DOHH2 (cell line): ENCODE measurements around the gene CALM3.

Experiments used
- H3F3A ChIP-seq: fragments of 200-600 bp; sonication (generic), shearing (Covaris generic); 2 replicates; pipeline ENCODE4 v1.6.0; 2016; ENCODE audit warnings: antibody characterized with exemption, mild to moderate bottlenecking; ENCODE audit not compliant: control insufficient read depth, insufficient read depth
- H3K27ac ChIP-seq: fragments of 200-600 bp; sonication (generic); 2 replicates; pipeline ENCODE4 v1.5.1; 2014; ENCODE audit warnings: low read depth, mild to moderate bottlenecking, low read length, moderate library complexity
- H3K27me3 ChIP-seq: fragments of 200-600 bp; sonication (generic); 2 replicates; pipeline ENCODE4 v1.6.1; 2014; ENCODE audit warnings: mild to moderate bottlenecking, low read length, mixed read lengths; ENCODE audit not compliant: control insufficient read depth
- H3K36me3 ChIP-seq: fragments of 200-600 bp; sonication (generic); 2 replicates; pipeline ENCODE4 v1.6.1; 2014; ENCODE audit warnings: mild to moderate bottlenecking, low read length, moderate library complexity, mixed read lengths; ENCODE audit not compliant: control insufficient read depth
- H3K4me1 ChIP-seq: fragments of 200-600 bp; sonication (generic); 2 replicates; pipeline ENCODE4 v1.6.1; 2014; ENCODE audit warnings: mild to moderate bottlenecking, low read length, mixed read lengths; ENCODE audit not compliant: control insufficient read depth
- H3K4me2 ChIP-seq: fragments of 200-600 bp; sonication (generic); 2 replicates; pipeline ENCODE4 v1.6.0; 2014; ENCODE audit warnings: mild to moderate bottlenecking, low read length, moderate library complexity
- H3K4me3 ChIP-seq: fragments of 200-600 bp; sonication (generic); 2 replicates; pipeline ENCODE4 v1.5.1; 2014; ENCODE audit warnings: mild to moderate bottlenecking, low read length, mixed read lengths
- H3K79me2 ChIP-seq: fragments of 200-600 bp; sonication (generic); 2 replicates; pipeline ENCODE4 v1.6.1; 2014; ENCODE audit warnings: mild to moderate bottlenecking, low read length, mixed read lengths; ENCODE audit not compliant: control insufficient read depth
- H3K9me2 ChIP-seq: fragments of 200-600 bp; sonication (generic); replicated peaks from 2 replicates; pipeline ENCODE4 v1.6.1; 2014; ENCODE audit warnings: mild to moderate bottlenecking, low read length, mixed read lengths; ENCODE audit not compliant: control insufficient read depth
- H3K9me3 ChIP-seq: fragments of 200-600 bp; sonication (generic); 2 replicates; pipeline ENCODE4 v1.6.1; 2014; ENCODE audit warnings: antibody characterized with exemption, low read length, mixed read lengths; ENCODE audit not compliant: control insufficient read depth, insufficient read depth
- H4K20me1 ChIP-seq: fragments of 200-600 bp; sonication (generic); 2 replicates; pipeline ENCODE4 v1.6.0; 2014; ENCODE audit warnings: low read depth, mild to moderate bottlenecking, antibody characterized with exemption, low read length, moderate library complexity; ENCODE audit not compliant: control insufficient read depth, insufficient read depth
- EZH2phosphoT487 ChIP-seq: fragments of 200-600 bp; sonication (generic); IDR thresholded peaks from 2 replicates; pipeline ENCODE4 v1.6.1; 2017; ENCODE audit warnings: borderline replicate concordance, mild to moderate bottlenecking, antibody characterized with exemption, low read length, moderate library complexity, mixed read lengths
- TF ChIP-seq, protein P1 (sequence below): fragments of 200-600 bp; sonication (generic); IDR thresholded peaks from one replicate; pipeline ENCODE4 v1.5.1; 2014; ENCODE audit warnings: antibody characterized with exemption, mild to moderate bottlenecking, low read depth, low read length; ENCODE audit not compliant: poor library complexity, severe bottlenecking

The CALM3 gene

DNA sequence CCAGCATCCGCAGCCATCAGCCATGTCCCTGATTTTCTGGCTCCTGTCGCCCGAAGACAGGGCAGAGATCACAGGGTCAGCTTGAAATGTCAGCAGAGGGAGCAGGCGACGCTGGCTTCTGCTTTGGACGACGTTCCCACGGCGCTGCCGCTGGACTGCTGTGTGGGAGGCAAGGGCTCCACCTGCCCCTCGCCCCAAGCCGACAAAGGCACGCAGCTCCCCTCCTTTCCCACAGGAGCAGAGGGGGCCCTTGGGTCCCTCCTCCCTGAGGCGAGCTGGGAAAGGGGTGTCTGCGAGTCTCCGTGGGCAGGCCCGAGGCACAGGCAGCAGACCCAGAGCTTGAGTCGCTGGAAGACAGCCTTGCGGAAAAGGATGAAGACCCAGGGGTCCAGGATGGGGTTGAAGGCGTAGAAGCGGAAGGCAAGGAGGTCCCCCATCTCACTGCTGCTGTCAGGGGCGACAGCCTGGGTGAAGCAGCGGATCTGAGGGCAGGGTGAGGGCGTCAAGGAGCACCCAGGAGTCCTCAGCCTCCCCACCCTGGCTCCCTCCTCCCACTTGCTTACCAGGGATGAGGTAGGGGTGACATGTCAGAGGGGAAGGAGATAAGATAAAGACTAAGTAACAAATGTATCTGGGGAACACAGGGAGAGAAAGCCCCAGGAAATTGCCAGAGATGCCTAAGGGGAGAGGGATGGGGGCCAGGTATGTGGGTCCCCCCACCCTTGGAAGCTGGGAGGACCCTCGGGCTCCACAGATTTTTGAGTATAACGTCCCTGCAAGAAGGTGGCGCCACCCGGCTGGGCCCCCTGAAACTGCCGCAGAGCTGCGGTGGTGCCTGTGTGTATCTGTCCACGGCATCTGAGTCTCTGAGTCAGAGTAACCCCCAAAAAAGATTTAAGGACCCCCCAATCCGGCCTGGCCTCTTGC lies 20.3 kb downstream of the CALM3 start:
- no peak overlapping the region for H3K27ac ChIP-seq
- H3K4me3 ChIP-seq = no peak overlapping the region
- peaks cover 7% of the 10 kb centered on the region for H3F3A ChIP-seq
- H3K4me1 ChIP-seq = peaks cover 51% of the 10 kb centered on the region
- H3K27me3 ChIP-seq = peaks cover 5% of the 10 kb centered on the region
- no peak overlapping the region for H3K4me2 ChIP-seq
- no peaks in the 10 kb centered on the region for H4K20me1 ChIP-seq
- no peaks in the 10 kb centered on the region for H3K79me2 ChIP-seq
- no peaks in the 10 kb centered on the region for H3K9me3 ChIP-seq
- no peaks in the 10 kb centered on the region for H3K36me3 ChIP-seq
- TF ChIP-seq EZH2phosphoT487 = no peak
- TF ChIP-seq, protein P1, sequence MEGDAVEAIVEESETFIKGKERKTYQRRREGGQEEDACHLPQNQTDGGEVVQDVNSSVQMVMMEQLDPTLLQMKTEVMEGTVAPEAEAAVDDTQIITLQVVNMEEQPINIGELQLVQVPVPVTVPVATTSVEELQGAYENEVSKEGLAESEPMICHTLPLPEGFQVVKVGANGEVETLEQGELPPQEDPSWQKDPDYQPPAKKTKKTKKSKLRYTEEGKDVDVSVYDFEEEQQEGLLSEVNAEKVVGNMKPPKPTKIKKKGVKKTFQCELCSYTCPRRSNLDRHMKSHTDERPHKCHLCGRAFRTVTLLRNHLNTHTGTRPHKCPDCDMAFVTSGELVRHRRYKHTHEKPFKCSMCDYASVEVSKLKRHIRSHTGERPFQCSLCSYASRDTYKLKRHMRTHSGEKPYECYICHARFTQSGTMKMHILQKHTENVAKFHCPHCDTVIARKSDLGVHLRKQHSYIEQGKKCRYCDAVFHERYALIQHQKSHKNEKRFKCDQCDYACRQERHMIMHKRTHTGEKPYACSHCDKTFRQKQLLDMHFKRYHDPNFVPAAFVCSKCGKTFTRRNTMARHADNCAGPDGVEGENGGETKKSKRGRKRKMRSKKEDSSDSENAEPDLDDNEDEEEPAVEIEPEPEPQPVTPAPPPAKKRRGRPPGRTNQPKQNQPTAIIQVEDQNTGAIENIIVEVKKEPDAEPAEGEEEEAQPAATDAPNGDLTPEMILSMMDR = peak; percentile 31
- no peaks in the 10 kb centered on the region for H3K9me2 ChIP-seq

DNA sequence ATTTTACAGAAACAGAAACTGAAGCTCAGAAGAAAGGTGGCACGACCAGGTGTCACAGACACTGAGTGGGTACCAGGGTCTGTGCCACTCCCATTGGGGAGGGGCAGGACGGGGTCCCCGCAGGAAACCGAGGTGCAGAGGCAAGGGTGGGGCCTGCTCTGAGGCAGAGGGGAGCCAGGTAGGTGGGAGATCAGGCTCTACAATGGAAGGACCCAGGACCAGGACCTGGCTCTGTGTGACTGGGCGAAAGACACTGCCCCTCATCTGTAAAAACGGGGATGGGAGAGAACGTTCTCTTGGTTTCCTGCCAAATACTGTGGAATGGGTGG lies 21.0 kb downstream of the CALM3 start:
- TF ChIP-seq EZH2phosphoT487 = no peak
- TF ChIP-seq, protein P1 = no peak
- no peaks in the 10 kb centered on the region for H3K36me3 ChIP-seq
- H3F3A ChIP-seq = peaks cover 7% of the 10 kb centered on the region
- H3K79me2 ChIP-seq = no peaks in the 10 kb centered on the region
- H3K4me1 ChIP-seq = peaks cover 45% of the 10 kb centered on the region
- no peak overlapping the region for H3K4me2 ChIP-seq
- no peak overlapping the region for H3K4me3 ChIP-seq
- H3K27ac ChIP-seq = no peak overlapping the region
- H4K20me1 ChIP-seq = no peaks in the 10 kb centered on the region
- no peaks in the 10 kb centered on the region for H3K9me2 ChIP-seq
- peaks cover 5% of the 10 kb centered on the region for H3K27me3 ChIP-seq
- no peaks in the 10 kb centered on the region for H3K9me3 ChIP-seq

DNA sequence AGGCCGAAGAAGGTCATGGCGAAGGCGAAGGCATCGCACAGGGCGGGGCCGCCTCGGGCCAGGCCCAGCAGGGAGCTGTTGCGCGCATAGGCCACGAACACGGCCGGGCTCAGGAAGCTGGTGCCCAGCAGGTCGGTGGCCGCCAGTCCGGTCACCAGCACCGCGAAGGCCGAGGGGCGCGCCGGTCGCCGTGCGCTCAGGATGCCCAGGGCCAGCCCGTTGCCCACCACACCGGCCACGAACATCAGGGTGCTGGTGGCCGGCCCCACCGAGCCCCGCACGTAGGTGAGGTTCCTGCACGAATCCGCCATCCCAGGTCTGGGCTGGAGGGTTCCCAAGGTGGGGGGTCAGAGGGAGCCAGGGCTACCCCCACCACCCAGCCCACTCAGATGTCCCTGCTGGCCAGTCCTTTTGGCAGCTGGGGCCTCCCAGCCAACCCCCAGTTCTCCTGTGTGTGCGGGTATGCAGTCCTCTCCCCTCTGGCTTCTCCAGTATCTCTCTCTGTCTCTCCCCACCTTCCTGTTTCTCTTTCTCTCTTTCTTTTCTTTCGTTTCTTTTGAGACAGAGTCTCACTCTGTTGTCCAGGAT lies 22.9 kb downstream of the CALM3 start:
- Histone ChIP-seq H4K20me1 (no peaks in the 10 kb centered on the region), H3K9me2 (no peaks in the 10 kb centered on the region), H3K27ac (no peak overlapping the region), H3K27me3 (peaks cover 5% of the 10 kb centered on the region), H3K4me1 (peaks cover 33% of the 10 kb centered on the region), H3K4me3 (no peak overlapping the region), H3K36me3 (no peaks in the 10 kb centered on the region), H3K9me3 (no peaks in the 10 kb centered on the region), H3K79me2 (no peaks in the 10 kb centered on the region), H3F3A (peaks cover under 1% of the 10 kb centered on the region; the same call in 1 of the 2 replicates), H3K4me2 (0 out of 2 replicates have a peak overlapping the region, but pooled peaks have one; percentile 56)
- TF ChIP-seq, protein P1 = no peak
- no peak for TF ChIP-seq EZH2phosphoT487
